Amygdala (tissue), 56 donors: ENCODE measurements around the gene INPP5K.
A peak's percentile ranks its signal among the peaks of the same experiment; 100 is the strongest.
"Not testable (repeated sequence)": the region's sequence is repeated elsewhere in the genome, so short reads cannot be mapped to it uniquely, and the experiment has no call there.

Experiments
- DNase-seq, 56 donors: peaks; one replicate each; lab custom pipeline; 2025; lab: John Stamatoyannopoulos, UW

INPP5K gene

DNA sequence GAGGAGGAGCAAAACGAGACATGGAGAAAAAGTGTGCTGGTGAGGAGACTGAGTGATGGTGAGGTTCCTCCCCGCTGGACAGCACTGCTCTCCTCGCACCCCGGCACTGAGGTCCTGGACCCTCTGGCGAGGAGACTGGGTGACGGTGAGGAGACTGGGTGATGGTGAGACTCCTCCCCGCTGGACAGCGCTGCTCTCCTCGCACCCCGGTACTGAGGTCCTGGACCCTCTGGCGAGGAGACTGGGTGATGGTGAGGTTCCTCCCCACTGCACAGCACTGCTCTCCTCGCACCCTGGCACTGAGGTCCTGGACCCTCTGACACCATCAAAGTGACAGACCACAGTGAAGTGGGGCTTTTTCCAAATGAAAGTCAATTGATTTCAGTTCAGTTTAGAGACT lies 35.3 kb upstream of the INPP5K start:
- no peak for DNase-seq

DNA sequence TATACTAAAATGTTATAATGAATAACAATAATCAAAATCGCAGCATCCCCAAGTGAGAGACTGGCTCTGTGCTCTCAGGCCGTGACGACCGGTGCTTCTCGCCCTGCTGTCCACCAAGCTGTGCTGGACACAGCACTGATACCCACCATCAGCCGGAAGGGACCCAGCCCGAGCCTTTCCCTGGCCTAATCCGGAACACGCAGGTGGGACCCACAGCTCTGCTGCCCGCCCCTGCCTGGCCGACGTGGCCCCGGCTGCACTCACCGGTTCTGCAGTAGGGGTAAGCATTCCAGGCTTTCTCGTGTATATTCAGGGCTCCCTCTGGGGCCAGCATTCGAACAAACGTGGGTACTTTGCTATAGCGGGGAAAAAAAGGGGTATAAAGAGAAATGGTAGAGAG lies 31.6 kb upstream of the INPP5K start:
- DNase-seq: no peak

DNA sequence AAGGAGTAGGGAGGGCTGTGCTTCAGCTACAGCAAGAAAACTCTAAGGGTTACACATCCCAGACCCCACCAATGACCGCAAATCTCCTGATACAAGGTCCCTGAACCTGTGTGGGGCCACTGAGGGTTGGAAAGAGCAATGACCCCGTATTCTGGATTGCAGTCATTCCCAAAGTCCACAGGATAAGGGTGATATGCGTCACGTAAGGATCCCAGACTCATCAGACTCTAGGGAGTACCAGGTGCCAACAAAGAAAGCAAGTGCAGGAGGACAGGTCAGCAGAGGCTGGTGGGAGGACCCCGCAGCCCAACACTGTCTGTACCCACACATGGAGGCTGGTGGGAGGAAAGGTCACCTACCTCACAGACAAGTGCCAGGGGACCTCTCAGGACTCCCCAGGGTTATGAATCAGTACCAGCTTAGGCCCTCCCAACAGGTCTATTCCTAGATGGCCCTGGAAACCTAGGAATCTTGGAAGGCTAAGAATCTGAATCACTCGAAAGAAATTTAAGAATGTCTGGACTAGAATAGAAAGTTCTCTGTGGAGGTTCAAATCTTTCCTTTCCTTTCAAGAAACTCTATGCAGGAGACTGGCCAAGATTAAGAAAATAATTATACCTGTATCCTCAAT lies 30.0 kb upstream of the INPP5K start:
- no peak for DNase-seq

DNA sequence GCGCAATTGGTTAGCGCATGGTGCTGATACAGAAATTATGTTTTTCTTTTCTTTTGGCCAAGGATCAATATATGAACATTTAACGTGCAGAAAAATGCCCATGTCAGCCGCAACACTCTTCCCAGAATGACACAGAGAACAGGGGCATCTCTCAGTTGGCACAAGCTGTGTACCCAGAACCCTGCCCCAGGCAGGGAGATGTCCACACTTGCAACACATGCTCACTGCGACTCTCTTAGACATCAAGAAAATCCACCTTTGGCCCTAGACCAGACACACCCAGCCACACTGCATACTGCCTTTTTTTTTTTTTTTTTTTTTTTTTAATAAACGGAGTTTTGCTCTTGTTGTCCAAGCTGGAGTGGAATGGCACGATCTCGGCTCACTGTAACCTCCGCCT lies 29.2 kb upstream of the INPP5K start:
- DNase-seq: no peak

DNA sequence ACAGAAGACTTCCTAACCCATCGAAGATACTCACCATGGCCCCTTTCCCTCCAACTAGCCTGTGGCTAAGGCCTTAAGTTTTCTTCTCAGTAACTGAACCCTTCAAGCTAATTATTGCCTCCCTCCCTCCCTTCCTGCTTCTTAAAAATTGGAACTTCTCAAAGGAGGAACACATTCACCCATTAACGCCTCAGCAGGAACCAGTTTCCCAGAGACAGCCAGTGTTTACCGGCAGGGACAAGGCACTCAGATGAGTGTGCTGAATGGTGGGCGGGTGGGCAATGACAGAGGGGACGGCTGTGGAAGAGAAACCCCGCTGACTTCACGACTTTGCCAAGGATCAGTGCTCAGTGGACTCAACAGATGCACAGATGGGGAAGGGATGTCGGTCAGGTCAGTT lies 25.9 kb upstream of the INPP5K start:
- no peak for DNase-seq

DNA sequence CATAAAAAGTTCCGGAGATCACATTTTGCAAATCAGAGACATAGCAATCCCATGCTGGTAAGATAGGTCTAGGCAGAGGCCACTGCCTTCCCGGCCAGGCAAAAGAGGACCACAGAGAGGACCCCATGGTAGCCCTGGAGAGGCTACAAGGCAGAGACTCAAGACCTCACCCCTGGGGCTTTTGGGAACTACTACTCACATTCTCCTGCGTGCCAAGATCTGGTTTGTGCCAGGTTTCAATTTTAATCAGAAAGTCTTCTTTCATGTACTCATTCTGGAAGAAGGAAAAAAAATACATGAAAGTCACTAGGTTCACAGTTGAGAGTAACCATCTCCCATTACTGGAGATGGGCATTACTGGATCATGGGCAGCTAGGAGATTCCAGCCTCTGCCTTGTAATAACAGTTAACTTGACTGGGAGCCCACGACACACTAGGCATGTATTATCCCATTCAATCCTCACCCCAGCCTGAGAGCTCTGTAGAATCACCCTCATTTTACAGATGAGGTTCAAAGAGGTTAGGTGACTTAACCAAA lies 25.0 kb upstream of the INPP5K start:
- DNase-seq: no peak

DNA sequence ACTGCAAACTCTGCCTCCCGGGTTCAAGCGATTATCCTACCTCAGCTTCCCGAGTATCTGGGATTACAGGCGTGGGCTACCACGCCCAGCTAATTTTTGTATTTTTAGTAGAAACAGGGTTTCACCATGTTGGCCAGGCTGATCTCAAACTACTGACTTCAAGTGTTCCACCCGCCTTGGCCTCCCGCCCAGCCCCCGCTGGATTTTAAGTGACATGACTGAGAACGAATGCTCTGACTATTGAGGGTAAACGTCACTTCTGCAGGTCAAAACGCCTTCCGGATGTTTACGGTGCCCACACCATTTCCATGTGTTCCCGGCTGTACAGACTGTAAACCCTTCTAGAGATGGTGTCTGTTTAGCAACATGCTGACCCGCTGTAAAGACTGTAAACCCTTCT lies 23.4 kb upstream of the INPP5K start:
- no peak for DNase-seq

DNA sequence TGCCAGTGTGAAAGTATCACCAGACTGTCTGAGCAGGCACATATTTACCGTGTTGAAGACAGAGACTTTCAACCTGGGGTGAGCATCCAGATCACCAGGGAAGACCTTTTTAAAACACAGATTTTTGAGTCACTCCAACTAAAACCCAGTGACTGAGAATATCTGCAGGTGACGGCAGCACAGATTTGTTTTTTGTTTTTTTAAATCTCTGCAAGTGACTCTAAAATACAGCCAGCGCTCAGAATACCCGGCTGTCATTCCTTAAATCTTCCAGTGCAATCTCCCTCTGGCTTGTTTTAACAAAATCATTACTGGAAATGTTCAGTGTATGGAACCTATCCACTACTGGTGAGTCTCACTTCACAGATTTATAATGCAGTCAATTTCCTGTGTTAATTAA lies 19.3 kb upstream of the INPP5K start:
- DNase-seq: no peak

DNA sequence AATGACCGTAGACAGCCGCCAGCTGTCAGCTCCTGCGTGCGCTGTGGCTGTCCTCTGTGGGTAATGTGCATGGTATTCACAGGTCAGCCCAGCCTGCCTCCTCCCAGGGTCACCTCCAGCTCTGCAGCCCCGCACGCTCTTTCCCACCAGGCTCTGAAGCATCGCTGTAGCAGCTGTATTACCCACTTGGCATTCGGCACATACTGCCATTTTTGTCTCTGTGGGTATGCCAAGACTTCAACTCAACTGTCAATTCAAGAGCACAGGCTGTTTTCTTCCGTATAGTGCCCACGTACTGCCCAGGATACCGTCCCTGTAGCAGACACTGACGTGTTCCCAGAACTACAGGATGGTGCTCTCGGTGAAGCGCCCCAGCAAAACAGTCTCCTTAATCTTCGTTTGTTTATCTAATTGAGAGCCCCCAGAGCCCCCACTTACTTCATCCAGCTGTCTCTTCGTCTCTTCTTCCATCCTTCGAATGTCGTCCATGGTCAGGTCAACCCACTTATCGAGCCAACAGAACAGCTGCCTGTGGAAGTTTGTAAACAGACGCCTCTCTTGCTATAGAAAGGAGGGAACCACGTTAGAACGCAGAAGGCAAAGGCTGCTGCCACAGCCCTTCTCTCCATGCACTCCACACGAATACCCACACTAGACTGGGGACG lies 17.4 kb upstream of the INPP5K start:
- DNase-seq: peak in 1 of 56 donors; percentile 5

DNA sequence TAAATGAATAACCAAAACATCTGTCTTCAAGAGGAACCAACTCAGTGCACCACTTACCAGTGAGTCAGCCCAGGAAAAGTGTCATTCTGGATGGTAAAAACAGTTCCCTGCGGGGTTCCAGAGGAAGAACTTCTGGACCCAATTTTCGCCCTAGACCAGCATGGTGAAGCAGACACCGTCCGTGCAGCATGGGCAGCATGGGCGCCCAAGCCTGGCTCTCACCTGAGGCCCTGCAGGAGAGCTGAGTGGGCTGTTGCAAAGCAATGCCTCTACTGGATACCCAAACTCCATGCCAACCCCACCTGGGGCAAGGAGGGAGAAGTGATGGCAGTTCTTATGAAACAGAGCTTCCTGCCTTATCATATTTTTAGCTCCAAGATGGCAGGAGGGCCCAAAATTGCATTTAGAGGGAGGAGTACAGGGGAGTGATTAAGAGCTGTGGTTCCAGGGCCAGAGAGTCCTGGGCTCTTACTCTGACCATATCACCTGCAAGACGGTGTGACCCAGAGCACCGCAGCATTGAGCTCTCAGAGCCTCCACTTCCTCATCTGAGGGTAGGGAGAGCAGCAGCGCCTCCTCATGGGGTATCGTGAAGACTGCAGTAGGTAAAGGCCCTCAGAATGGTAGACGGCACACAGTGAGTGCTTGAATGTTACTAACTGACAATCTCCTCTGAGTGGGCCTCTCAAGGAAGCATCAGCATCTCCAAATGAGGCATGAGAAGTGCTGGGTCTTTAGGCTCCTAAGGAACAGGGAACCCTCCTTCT lies 16.6 kb upstream of the INPP5K start:
- no peak for DNase-seq

DNA sequence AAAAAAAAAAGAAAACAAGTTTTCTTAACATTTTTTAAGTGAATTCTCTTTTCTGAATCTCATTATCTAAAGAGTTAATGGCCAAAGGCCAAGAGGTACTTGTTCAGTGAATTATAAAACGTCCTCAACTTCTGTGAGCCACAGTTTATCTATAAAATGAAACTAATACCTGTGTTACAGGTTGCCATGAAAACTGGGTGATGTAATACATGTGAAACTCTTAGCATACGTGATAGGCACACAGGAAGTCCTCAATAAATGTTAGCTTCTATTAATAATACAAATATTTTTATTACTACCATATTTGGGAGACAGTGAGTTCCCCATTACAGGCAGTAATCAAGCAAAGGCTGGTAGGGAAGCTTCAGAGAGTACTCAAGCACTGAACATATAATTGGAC lies 13.5 kb upstream of the INPP5K start:
- DNase-seq: no peak

DNA sequence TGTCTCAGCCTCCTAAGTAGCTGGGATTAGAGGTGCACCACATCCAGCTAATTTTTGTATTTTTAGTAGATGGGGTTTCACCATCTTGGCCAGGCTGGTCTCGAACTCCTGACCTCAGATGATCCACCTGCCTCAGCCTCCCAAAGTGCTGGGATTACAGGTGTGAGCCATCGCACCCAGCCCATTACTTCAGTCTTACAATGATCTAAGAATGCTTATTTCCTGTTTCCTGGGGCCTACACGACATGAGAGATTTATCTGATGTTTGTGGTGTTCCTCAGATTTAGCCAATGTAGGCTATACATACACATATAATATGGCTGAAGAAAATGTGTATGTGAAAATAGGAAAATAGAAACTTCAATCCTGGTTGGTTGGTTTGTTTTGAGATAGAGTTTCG lies 10.5 kb upstream of the INPP5K start:
- not testable (repeated sequence) for DNase-seq

DNA sequence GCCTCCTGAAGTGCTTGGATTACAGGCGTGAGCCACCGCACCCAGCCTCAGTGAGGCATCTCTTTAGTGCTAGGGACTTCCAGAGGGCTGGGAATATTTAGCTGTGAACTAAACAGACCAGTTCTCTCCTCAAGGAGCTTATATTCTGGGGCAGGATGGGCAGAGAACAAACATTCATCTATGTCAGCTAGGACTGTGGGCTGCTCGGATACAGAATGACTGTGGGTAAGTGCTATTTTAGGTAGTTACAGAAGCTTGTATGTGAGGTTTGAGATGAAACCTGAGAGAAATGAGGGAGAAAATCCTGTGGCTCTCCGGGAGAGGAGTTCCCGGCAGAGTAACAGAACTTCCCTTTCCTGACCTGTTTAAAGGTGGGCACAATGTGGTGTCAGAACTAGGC lies 6.2 kb upstream of the INPP5K start:
- no peak for DNase-seq

DNA sequence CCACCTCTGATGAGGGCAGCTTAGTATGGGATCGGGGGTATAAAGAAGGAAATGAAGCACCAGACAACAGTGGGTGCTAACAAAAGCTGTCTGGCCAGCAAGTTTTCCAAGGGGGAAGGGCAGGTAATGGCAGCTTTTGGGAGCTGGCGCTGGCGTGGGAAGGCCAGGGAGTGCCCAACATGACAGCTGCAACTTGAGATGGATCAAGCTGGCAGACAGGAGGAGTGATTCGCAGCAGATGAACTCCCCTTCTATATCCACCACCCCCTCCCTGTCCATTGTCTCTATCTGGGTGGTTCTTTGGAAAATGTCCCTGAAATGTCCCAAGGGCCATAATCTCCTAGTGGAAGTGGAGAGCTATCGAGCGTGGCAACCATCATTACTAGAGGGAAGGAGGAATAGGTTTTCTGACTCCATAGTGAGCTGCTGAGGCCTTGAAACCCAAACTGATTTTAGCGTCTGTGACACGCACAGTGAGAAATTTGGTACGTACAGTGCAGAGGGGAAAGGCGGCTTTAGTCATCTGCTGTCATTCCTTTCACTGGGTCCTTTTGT lies 4.8 kb upstream of the INPP5K start:
- DNase-seq: no peak

DNA sequence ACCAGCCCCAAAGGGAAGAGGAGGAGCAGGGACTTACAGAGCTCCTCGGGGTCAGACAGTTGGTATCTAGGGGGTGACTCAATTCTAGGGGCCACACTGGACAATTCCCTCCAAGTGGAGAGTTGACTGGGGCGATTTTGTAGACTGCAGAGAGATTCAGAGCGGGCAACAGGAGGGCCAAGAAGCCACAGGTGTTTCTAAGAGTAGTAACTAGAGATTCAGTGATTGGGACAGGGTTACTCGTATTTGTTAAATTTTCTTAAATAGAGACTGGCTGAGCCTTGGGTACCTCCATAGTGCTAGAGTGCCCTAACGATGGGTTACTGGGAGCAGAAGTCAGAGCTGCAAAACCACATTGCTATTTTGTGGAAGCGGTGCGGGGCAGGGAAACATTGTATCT lies 3.3 kb upstream of the INPP5K start:
- DNase-seq: no peak

DNA sequence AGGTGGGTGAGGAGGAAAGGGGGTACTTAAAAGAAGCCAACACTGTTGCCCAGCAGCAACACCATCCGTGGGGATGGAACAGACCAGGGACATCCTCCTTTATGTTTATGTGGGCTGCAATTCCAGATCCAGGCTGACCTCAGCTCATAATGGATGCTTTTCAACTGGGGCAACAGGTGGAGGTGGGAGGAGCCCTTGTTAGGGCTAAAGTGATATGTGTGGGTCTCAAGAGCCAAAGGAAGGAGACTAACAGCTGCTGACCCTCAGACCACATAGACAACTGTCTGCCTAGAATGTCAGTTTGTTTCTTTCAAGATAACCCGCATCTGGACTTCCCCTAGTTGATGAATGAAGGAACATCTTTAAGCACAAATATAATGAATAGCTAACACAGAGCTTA lies 2.0 kb upstream of the INPP5K start:
- no peak for DNase-seq

DNA sequence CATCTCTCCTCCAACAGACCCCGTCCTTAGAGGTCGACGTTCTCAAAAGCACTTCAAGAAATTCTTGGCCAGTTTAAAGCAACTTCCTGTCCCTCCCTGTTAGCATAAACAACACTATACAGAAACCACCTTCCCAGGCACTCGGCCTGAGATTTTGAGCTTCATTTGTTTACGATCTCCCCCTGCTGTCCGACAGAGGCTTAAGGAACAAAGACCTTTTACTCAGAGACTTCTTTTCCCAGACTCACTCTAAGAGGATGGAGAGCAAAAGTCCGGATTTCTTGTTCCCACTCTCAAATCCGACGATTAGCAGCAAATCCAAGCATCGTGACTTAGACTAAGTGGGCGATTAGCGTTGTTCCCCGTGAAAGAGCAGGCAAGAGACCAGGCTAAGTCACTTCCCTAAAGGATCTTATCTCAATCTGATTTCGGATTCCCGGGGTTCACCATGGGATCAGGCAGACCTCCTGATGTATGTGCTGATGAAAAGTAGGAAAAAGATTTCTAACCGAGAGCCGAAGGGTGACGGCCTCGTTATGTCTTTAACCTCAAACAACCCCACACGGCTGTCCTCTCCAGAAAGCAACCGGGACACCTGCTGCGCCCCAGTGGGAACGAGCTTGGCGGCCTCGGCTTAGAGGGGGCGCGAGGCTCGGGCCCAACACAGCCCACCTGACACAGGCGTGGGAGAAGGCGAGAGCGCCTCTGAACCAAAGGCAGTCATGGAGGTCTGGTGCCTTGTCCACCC lies 598 bp downstream of the INPP5K start:
- peak in 11 of 56 donors; percentile 3 to 58 (median 23) for DNase-seq

DNA sequence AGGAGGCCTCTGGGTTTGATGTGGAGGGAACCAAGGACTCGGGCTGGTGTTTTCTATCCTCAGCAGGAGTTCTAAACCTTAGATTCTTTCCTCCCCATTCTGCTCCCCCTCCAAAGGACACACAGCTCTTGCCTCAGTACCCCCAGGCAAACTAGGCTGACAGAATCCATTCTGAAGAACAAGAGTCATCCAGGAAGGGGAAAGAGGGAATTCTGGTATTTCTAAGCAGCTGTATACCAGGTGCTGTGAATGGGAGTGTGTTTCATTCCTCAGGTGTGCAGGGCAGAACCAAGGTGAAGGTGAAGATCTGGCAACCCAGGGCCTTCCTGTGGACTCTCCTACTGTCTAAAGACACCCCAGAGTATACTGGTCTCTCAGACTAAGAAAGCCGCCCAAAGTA lies 4.1 kb downstream of the INPP5K start:
- DNase-seq: no peak

DNA sequence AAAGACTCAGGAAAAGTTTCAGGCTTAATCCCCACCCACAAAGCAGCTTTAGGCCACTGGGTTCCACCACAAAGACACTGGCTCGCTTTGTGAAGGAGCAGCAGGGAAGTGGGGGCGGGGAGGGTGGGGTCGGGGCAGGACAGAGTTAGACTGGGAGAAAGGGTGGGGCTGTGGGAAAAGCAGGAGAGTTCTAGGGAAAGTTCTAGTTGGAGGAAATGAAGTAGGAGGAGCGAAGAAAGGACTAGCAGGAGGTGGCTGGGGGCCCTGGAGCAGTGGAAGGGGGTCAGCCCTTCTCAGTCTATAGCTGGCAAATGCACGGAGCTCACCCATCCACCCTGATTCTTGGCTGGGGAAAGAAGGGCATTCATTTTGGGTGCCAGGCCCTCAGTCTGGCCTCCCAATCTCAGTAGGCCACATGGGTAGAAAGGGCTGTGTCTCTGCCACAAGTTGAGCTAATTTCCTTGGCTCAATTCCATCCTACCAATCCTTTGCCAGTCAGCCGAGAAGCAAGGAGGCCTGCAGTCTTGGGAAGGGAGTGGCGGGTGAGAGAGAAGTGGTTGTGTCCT lies 4.6 kb downstream of the INPP5K start:
- peak in 7 of 56 donors; percentile 3 to 33 (median 20) for DNase-seq

DNA sequence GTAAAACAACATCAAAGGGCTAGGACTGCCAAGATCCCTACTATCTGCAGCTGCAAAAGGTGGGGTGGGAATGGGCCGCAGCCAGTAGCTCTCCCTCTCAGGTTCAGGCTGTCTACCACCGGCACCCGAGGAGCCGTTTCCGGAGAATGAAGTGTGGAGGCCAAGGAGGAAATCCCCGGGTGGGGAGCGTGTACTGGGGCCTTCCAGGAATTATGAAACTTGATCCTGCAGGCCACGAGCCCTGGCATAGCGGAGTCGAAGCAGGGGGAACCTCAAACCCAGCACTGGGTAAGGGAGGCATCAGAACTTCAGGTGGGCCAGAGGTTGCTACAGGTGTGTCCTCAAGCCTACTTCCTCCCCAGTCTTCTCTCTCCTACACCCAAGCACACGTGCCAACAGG lies 5.1 kb downstream of the INPP5K start:
- no peak for DNase-seq
